A172 (cell line): ENCODE results near the gene ZSWIM6. TPM values are rescaled to one million over a fixed set of nuclear protein-coding genes. Genes with fewer than 3 reads are reported as not detected.

ENCODE experiments used
- DNase-seq: peaks from one replicate; pipeline ENCODE4 v3.0.0-alpha.2; 2015; ENCODE audit warnings: low spot score
- total RNA-seq: library from RNA; depleted of rRNA; stranded (reverse); fragments of >200 nt; shearing (Covaris generic); gene quantifications from 2 replicates; pipeline ENCODE4 v1.2.3, GENCODE V29; 2014

The ZSWIM6 gene
- total RNA-seq, 1 experiment from 2014 or later = 5.9 TPM

GRCh38 chr5:61332851-61333320 is 828 bp downstream of the ZSWIM6 start:
- no peak for DNase-seq

DNA sequence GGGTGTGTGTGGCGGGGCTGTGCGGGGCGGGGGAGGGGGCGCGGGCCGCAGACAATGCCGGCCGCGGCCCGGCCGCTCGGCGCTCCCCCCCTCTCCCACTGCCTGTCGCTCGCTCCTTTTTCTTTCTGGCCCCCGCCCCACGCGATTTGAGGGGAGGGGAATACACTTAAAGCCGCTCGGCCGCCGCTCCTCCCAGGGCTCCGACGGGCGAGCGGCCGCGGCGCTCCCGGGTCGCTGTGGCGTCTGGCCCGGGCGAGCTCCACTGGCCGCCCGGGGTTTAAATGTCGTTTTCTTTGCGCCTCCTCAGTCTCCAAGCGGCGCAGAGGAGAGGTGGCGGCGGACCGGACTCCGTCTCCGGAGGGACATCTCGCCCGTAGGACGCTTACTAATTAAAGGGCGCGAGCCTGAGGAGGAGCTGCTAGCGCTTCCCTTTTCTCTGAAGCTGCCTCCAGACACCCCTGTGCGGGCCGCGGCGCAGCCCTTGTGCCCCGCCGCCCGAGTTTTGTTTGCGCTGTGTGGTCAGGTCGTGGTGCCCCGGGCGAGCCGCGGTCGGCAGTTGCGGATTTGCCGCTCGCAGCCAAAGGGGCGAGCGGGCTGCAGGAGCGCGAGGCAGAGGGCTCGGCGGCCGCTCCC is 1.4 kb downstream of the ZSWIM6 start:
- DNase-seq = no peak

- DNase-seq = no peak
These were observed 2.2 kb downstream of the ZSWIM6 start for GRCh38 chr5:61333954-61334867.

DNA sequence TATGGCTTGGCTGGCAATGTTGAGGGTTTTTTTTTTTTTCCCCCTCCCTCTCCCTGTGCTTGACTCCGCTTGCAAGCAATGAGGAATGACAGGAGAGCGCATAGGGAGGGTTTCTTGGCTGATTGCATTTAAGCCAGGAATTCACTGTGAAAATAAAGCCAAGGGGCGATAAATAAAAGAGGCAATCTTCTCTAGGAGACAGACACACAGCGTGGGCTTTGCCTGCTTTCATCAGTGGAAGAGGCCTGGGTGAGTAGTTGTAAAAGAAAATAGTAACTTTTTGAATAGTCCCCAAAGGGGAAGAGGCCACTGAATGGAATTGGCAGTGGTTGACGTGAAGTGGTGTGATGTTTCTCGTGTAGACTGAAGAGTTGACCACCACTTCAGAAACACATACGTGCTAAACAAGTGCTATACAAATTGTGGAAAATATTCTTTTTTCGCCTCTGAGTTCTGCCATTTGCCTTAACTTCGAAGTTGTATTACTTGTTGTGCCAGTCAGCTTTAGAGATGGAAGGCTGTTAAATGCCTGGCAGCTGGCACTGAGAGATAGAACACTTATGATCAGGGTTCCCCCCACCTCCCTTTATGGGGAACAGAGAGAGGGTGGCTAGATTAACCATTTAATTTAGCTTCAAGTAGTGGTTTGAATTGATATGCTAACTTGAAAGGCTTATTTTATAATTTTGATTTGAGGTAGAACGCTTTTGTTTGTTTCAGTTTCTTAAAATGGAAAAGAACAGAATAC is 3.0 kb downstream of the ZSWIM6 start:
- DNase-seq = no peak

DNA sequence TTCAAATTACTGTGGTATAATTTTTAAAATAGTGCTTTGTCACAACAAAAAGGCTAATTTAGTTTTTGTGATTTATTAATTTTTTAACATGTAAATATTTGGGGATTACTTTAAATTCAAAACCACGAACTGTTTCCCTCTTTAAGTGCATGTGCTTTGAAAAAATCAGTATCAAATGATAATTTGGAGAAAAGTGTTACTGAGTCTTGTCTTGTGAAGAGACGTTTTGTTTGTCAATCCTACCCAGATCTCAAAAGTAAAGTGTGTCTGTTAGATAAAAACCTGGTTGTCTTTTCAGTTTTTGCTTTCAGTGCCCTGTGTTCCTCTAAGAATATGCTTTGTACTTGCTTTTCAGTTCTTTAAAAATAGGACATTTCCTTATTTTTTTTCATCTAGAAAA is 7.7 kb downstream of the ZSWIM6 start:
- DNase-seq = no peak

DNA sequence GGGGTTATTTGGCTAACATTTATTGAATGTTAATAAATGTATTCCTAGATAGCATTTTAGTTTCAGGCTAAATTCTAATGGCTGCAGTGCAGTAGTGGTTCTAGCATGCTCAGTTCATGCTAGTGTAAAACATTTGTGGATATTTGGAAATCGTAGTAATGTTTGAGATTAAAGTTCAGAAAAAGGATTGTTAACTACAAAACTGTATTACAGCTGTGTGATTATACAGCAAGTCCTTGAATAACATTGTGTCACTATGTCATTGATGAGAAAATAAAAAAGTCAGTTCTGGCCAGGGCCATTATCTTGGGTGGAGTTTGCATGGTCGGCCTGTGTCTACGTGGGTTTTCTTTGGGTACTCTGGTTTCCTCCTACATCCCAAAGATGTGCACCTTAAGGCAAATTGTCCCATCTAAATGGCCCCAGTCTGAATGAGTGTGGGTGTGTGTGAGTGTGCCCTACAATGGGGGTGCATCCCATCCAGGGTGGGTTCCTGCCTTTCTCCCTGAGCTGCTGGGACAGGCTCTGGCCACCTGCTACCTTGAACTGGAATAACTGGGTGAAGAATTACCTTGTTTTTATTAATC is 8.8 kb downstream of the ZSWIM6 start:
- DNase-seq = no peak

GRCh38 chr5:61342071-61342501 is 10.0 kb downstream of the ZSWIM6 start:
- peak; percentile 91 for DNase-seq

DNA sequence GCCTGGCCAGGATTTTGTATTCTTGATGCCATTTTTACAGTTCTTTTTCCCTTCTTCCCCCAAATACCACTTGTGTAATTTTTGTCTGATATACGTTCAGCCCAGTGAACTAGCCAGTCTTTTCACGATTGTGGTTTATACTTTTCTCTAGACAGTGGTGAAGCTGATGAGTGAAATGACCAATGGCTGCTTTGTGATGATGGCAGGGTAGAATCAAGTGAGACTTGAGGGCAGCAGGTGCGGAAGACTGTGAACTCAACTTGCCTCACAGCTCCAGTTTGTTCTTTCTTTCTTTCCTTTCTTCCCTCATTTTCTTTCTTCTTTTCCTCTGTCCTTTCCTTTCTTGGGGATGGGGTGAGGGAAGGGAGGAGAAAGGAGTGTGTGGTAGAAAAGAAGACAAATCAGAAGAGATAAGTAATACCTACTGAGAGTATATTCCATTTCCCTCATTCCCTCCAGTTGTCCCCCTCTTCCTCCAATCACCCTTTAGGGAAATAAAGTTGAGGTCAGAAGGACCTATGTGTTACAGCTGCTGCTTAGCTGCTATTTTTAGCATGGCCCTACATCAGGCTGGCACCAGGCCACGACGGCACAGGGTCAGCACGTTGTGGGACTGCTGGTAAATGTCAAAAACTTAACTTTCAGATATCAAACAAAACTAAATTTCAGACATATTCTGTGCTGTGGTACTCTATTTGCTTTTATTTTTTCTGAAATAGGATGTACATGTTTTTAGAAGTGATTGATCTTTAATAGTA is 12.3 kb downstream of the ZSWIM6 start:
- no peak for DNase-seq

DNA sequence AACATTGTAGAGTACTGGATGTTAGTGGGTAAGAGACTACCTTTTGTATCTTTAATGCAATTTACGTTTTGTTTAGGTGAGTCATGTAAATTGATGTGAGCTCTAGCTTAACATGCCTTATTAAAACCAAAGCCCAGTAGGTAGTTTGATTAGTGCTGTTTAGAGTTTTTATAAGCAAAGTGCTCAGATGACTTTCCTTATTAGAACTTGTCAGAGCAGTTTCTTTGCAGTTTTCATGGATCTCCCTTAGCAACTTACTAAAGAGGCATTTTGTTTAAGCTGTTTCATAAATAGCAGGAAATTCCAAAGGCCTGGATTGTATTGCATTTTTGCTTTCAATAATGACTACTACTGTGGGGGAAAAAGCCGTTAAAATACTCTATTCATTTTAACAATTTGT is 14.5 kb downstream of the ZSWIM6 start:
- DNase-seq = no peak

- no peak for DNase-seq
These were observed 15.0 kb downstream of the ZSWIM6 start for GRCh38 chr5:61347080-61347479.

GRCh38 chr5:61348447-61348846 is 16.4 kb downstream of the ZSWIM6 start:
- no peak for DNase-seq

- DNase-seq = no peak
These were observed 17.9 kb downstream of the ZSWIM6 start for GRCh38 chr5:61349935-61350334.

- DNase-seq = no peak
These were observed 18.5 kb downstream of the ZSWIM6 start for GRCh38 chr5:61350535-61350934.

GRCh38 chr5:61351733-61352132 is 19.7 kb downstream of the ZSWIM6 start:
- DNase-seq = no peak

GRCh38 chr5:61352180-61352579 is 20.1 kb downstream of the ZSWIM6 start:
- DNase-seq = no peak

DNA sequence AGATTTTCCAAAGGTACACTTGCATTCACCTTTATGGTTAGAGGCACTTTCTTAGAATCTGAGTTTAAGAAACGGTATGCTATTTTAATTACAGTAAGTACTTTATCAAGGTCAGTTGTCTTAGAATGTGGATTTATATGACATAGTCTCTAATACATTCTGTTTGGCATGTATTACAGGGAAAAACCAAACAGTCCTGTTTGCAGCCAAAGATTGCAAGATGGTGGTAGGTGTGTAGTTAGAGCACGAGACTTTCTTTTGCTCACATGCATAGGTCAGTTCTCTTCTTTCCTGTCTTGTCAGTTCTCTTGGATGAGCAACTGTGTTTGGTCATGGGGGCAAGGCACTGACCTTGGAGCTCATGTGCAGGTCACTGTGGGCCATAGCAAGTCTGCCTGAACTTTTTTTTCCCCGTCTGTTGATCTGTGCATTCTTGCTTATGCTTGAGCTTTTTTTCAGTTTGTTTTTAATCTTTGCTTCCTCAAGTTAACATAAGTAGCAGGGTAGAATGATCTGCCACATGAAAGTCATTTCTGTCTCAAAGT is 20.6 kb downstream of the ZSWIM6 start:
- no peak for DNase-seq

GRCh38 chr5:61353293-61353692 is 21.2 kb downstream of the ZSWIM6 start:
- no peak for DNase-seq

- DNase-seq = no peak
These were observed 22.1 kb downstream of the ZSWIM6 start for GRCh38 chr5:61354199-61354598.

DNA sequence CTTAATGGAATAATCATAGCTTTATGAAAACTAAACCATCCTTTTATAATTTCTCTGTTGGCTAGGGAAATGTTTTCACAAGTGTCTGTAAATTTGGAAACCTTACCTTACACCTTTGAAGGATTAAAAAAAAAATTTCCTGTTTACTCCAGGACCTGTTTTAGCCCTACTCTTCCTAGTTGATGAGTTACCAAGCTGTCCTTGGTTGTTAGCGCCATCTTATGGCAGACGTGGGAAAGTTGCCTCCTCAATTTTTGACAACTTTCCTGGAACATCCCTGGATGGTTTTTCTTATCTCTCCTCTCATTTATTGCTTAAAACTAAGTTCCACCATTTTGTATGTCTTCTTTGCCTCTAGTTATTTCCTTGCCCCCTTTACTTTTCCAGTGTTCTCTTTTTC is 25.7 kb downstream of the ZSWIM6 start:
- DNase-seq = no peak

DNA sequence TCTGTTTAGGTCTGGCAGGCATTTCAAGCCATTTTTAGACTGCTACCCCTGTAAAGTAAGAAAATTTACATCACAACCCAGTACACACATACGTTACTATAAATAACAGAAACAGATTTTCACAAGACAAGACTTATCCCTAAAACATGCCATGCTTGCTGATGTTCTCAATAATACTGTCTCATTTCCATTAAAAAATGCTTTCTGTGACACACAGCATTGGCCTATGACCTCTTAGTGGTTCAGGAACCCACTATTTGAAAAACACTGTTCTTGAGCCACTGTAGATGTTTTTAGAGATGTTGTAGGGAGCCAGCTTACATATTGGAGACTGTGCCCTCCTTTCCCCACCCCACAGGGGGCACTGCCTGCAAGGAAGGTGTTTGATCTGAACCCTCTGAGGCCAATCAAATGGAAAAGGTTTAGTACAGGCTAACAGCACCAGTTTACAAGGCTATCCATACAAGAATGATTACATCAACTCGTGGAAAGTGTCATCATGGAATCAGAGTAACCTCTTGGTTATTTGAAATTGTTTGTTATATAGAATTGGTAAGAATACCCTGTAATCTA is 30.8 kb downstream of the ZSWIM6 start:
- no peak for DNase-seq
